Keratinocyte (primary cell): ENCODE data around the gene GRAMD2A. TPM values are rescaled to one million over a fixed set of nuclear protein-coding genes. Genes with fewer than 3 reads are reported as not detected.
A peak's percentile ranks its signal among the peaks of the same experiment; 100 is the strongest.

Experiments
- DNase-seq: peaks from one replicate; pipeline ENCODE4 v3.0.0-alpha.2; 2011; ENCODE audit warnings: low read depth, missing footprints, low spot score
- FAIRE-seq: peaks from 2 replicates; lab custom pipeline; 2011; peaks lifted over from hg19 to GRCh38; lab: Jason Lieb, UNC
- H2AFZ ChIP-seq: 2 replicates; pipeline ENCODE4 v1.6.0; 2012; ENCODE audit warnings: low read length, control low read depth, inconsistent platforms; ENCODE audit not compliant: control insufficient read depth
- H3K27ac ChIP-seq: 2 replicates; pipeline ENCODE4 v1.5.1; 2011; ENCODE audit warnings: low read length; ENCODE audit not compliant: control insufficient read depth, insufficient read depth
- H3K27me3 ChIP-seq: 3 replicates; pipeline ENCODE4 v1.6.0; 2011; ENCODE audit warnings: low read length; ENCODE audit not compliant: control insufficient read depth, insufficient read depth; ENCODE audit errors: extremely low read depth
- H3K36me3 ChIP-seq, 2 experiments: 2 replicates in 1 of 2; 3 replicates in 1 of 2; pipeline ENCODE4 v1.5.1; 2011; ENCODE audit warnings: low read length in 2 of 2, mild to moderate bottlenecking in 1 of 2; ENCODE audit not compliant: control insufficient read depth in 2 of 2, insufficient read depth in 2 of 2; ENCODE audit errors: extremely low read depth in 1 of 2
- H3K4me1 ChIP-seq: 3 replicates; pipeline ENCODE4 v1.5.1; 2011; ENCODE audit warnings: low read length; ENCODE audit not compliant: control insufficient read depth, insufficient read depth; ENCODE audit errors: extremely low read depth
- H3K4me2 ChIP-seq: 3 replicates; pipeline ENCODE4 v1.6.0; 2011; ENCODE audit warnings: low read depth, low read length; ENCODE audit not compliant: control insufficient read depth, insufficient read depth; ENCODE audit errors: extremely low read depth
- H3K4me3 ChIP-seq, 3 experiments: fragments of 200-600 bp in 1 of 3; sonication (generic) in 1 of 3; 2 replicates in 2 of 3; 3 replicates in 1 of 3; pipeline ENCODE4 v1.5.1; 2011 to 2016; ENCODE audit warnings: low read length in 3 of 3, mild to moderate bottlenecking in 3 of 3, control low read depth in 2 of 3, inconsistent platforms in 1 of 3, low read depth in 1 of 3, mixed read lengths in 1 of 3, mixed run types in 1 of 3, moderate library complexity in 1 of 3; ENCODE audit not compliant: control insufficient read depth in 2 of 3, insufficient read depth in 2 of 3; ENCODE audit errors: extremely low read depth in 1 of 3
- H3K79me2 ChIP-seq: 2 replicates; pipeline ENCODE4 v1.6.0; 2012; ENCODE audit warnings: low read length; ENCODE audit not compliant: control insufficient read depth, insufficient read depth
- H3K9ac ChIP-seq: 3 replicates; pipeline ENCODE4 v1.6.0; 2011; ENCODE audit warnings: low read length; ENCODE audit not compliant: control insufficient read depth, insufficient read depth; ENCODE audit errors: extremely low read depth
- H3K9me1 ChIP-seq: 3 replicates; pipeline ENCODE4 v1.6.0; 2011; ENCODE audit warnings: low read length; ENCODE audit not compliant: control insufficient read depth, insufficient read depth; ENCODE audit errors: extremely low read depth
- H3K9me3 ChIP-seq: 2 replicates; pipeline ENCODE4 v1.5.1; 2012; ENCODE audit warnings: low read depth, low read length; ENCODE audit not compliant: control insufficient read depth
- H4K20me1 ChIP-seq: 3 replicates; pipeline ENCODE4 v1.6.0; 2011; ENCODE audit warnings: low read length; ENCODE audit not compliant: control insufficient read depth, insufficient read depth; ENCODE audit errors: extremely low read depth
- EZH2 ChIP-seq: IDR thresholded peaks from one replicate; pipeline ENCODE4 v1.6.1; 2012; ENCODE audit warnings: inconsistent platforms, mild to moderate bottlenecking, low read length, moderate library complexity
- dilution Hi-C: fragments of 300-500 bp; cut with MboI; formaldehyde crosslinking; loops from one replicate; pipeline ENCODE4 v1.7.0; 2020; ENCODE audit warnings: low sequenced_read_pairs; ENCODE audit not compliant: extremely low pct_ligation_motif_present
- polyA plus RNA-seq, 5 experiments: library from polyadenylated mRNA; depleted of rRNA in 3 of 5; stranded (reverse) in 3 of 5; stranded (forward) in 1 of 5; unstranded in 1 of 5; fragments of >200 nt; gene quantifications; 1 replicate in 1 of 5; 2 replicates in 3 of 5; 3 replicates in 1 of 5; pipeline versions ENCODE4 v1.2.1 to v1.2.3, GENCODE V29; 2011 to 2012; ENCODE audit warnings: missing spikeins in 2 of 5, low read depth in 1 of 5, low replicate concordance in 1 of 5
- TF ChIP-seq, protein P1 (sequence below), 3 experiments: IDR thresholded peaks in 1 of 3; conservative IDR thresholded peaks in 1 of 3; optimal IDR thresholded peaks in 1 of 3; 2 replicates in 2 of 3; 3 replicates in 1 of 3; pipeline versions ENCODE3 to v1.5.1; 2011; ENCODE audit warnings: low read length in 3 of 3, mild to moderate bottlenecking in 3 of 3, moderate library complexity in 2 of 3, control low read depth in 1 of 3, inconsistent platforms in 1 of 3; ENCODE audit not compliant: insufficient read depth in 2 of 3; ENCODE audit errors: extremely low read depth in 1 of 3

GRAMD2A gene
- polyA plus RNA-seq, 1 donor (not counting 4 experiments of a cell fraction or from before 2014, with no cell fraction given), result 5.7 TPM

DNA sequence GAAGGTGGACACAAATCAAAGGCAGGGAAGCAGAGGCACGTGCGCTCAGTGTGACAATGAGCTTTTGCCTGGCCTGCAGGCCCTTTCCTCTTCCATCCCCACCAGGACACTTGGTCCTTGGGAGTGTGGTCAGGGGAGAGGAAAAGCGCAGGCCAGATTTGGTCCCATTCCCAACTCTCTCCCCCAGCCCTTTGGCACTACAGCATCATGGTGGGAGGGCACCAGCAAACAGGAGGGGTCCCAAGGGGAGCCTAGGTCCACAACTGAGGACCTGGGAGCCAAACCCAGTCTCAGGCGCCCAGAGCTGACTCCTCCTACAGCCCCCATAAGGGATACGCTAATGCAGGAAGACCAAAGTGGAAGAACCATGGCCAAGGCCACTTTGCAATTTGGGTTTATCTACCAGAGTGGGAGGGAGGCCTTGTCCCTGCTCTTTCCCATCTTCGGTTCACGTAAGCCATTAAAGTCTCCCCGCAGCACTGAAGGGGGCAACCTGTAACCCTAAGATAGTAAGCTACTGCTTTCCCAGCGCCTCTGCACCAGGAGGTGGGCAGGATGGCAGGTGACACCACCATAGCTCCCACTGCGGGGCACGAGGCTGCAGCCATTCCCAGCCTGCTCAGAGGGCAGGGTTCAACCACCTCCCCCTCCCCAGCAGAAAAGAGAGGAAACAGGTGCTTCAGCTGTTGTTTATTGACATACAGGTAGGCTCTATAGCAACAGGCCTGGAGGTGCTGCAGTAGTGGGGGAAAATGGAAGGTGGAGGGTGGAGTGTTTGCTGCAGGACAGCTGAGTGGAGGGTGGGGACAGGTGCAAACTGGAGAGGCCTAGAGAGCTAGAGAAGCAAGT is 993 bp upstream of the GRAMD2A start:
- DNase-seq (no peak), FAIRE-seq (no peak)
- dilution Hi-C loops, result no loop called here
- Histone ChIP-seq H3K4me2 (peak overlapping the region; percentile 27), H3K4me1 (peaks cover 72% of the 10 kb centered on the region), H3K27ac (peak overlapping the region; percentile 4), H3K9me1 (peaks cover 3% of the 10 kb centered on the region), H3K9me3 (no peaks in the 10 kb centered on the region), H3K9ac (peak overlapping the region; percentile 53), H3K27me3 (no peaks in the 10 kb centered on the region), H4K20me1 (peaks cover 32% of the 10 kb centered on the region), H3K36me3 (peaks cover 37 to 48% of the 10 kb centered on the region in 2 experiments), H3K4me3 (peak overlapping the region; percentile 16 to 58 (median 24)), H2AFZ (no peak overlapping the region), H3K79me2 (peaks cover 7% of the 10 kb centered on the region)
- TF ChIP-seq, protein P1, sequence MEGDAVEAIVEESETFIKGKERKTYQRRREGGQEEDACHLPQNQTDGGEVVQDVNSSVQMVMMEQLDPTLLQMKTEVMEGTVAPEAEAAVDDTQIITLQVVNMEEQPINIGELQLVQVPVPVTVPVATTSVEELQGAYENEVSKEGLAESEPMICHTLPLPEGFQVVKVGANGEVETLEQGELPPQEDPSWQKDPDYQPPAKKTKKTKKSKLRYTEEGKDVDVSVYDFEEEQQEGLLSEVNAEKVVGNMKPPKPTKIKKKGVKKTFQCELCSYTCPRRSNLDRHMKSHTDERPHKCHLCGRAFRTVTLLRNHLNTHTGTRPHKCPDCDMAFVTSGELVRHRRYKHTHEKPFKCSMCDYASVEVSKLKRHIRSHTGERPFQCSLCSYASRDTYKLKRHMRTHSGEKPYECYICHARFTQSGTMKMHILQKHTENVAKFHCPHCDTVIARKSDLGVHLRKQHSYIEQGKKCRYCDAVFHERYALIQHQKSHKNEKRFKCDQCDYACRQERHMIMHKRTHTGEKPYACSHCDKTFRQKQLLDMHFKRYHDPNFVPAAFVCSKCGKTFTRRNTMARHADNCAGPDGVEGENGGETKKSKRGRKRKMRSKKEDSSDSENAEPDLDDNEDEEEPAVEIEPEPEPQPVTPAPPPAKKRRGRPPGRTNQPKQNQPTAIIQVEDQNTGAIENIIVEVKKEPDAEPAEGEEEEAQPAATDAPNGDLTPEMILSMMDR (optimal IDR thresholded peaks at IDR 0.05 in 1 of 3, IDR thresholded peaks at IDR 0.05 in 1 of 3, conservative IDR thresholded peaks at IDR 0.05 in 1 of 3; ENCODE audit: extremely low read depth in 1 of 3, insufficient read depth in 2 of 3, low read length in 3 of 3), result no peak
- no peak for TF ChIP-seq EZH2

DNA sequence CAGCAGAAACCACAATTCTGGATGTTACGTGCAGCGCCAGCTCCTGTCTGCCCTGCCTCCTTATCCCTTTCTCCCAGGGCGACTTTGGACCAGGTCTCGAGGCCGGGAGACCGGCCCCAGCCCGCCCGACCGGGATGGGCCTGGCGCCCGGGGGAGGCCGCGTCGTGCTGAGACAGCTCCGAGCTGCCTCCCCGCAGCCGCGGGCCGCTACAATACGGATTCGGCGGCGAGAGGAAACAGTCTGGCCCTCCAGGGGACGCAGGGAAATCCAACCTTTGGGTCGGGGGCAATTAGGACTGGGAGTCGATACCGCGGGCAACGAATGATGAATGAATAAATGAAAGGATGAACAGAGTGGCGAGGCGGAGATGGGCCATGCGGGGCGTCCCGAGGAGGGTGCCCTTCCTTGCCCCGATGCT is 537 bp downstream of the GRAMD2A start:
- Histone ChIP-seq H3K9me3 (no peaks in the 10 kb centered on the region), H3K36me3 (peaks cover 27 to 37% of the 10 kb centered on the region in 2 experiments), H3K27me3 (no peaks in the 10 kb centered on the region), H3K79me2 (peaks cover 2% of the 10 kb centered on the region), H3K4me3 (peak overlapping the region; percentile 32 to 68 (median 60)), H2AFZ (peak overlapping the region; percentile 13), H3K4me2 (peak overlapping the region; percentile 81), H3K9me1 (peaks cover 3% of the 10 kb centered on the region), H4K20me1 (peaks cover 27% of the 10 kb centered on the region), H3K4me1 (peaks cover 62% of the 10 kb centered on the region), H3K9ac (peak overlapping the region; percentile 65), H3K27ac (peak overlapping the region; percentile 58)
- TF ChIP-seq, protein P1 (optimal IDR thresholded peaks at IDR 0.05 in 1 of 3, IDR thresholded peaks at IDR 0.05 in 1 of 3, conservative IDR thresholded peaks at IDR 0.05 in 1 of 3; ENCODE audit: extremely low read depth in 1 of 3, insufficient read depth in 2 of 3, low read length in 3 of 3), result no peak
- no peak for TF ChIP-seq EZH2
- no peak for DNase-seq
- FAIRE-seq, result no peak
- dilution Hi-C loops, result no loop called here
